WTC11 (cell line): ENCODE results near the gene PRKACB. TPM values are rescaled to one million over a fixed set of nuclear protein-coding genes. Genes with fewer than 3 reads are reported as not detected.

Source experiments
- ATAC-seq: fragments of 200-7000 bp; cut with Tn5 transposase; 2 replicates; pipeline ENCODE4 v1.10.0; 2021; ENCODE audit warnings: mild to moderate bottlenecking, moderate library complexity
- CTCF ChIA-PET: fragments of 300-600 bp; sonication (Branson Sonifier 250); formaldehyde crosslinking; loops from one replicate; lab custom pipeline; 2021; ENCODE audit warnings: antibody characterized with exemption; lab: Charles Lee
- POLR2A ChIA-PET: fragments of 350-600 bp; sonication (Branson Sonifier 250); formaldehyde crosslinking; loops from one replicate; lab custom pipeline; 2021; ENCODE audit warnings: antibody characterized with exemption; lab: Charles Lee
- DNase-seq: peaks from one replicate; pipeline ENCODE4 v3.0.0; 2021; ENCODE audit warnings: low spot score
- H3K27ac Mint-ChIP-seq: 2 replicates; pipeline ENCODE4 v1.8.0; 2021; ENCODE audit warnings: mixed read lengths
- H3K27me3 Mint-ChIP-seq: 2 replicates; pipeline ENCODE4 v1.8.0; 2021; ENCODE audit warnings: low read depth, mild to moderate bottlenecking, moderate library complexity, mixed read lengths
- H3K36me3 Mint-ChIP-seq: 2 replicates; pipeline ENCODE4 v1.8.0; 2021; ENCODE audit warnings: mixed read lengths
- H3K4me1 Mint-ChIP-seq: 2 replicates; pipeline ENCODE4 v1.8.0; 2022; ENCODE audit warnings: mixed read lengths
- H3K4me3 Mint-ChIP-seq: 2 replicates; pipeline ENCODE4 v1.8.0; 2021; ENCODE audit warnings: mild to moderate bottlenecking, moderate library complexity, mixed read lengths
- H3K9me3 Mint-ChIP-seq: 2 replicates; pipeline ENCODE4 v1.8.0; 2021; ENCODE audit warnings: mixed read lengths
- AFF4 ChIP-seq: sonication (generic); formaldehyde crosslinking; IDR thresholded peaks from 2 replicates; pipeline ENCODE4 v1.8.1; 2023; ENCODE audit warnings: mild to moderate bottlenecking, missing genetic modification reagents, borderline replicate concordance
- AR ChIP-seq: fragments of 250-450 bp; sonication (Bioruptor Pico); IDR thresholded peaks from 2 replicates; pipeline ENCODE4 v1.9.0; 2021; ENCODE audit warnings: mild to moderate bottlenecking
- CDX4 ChIP-seq: fragments of 250-450 bp; sonication (Bioruptor Pico); IDR thresholded peaks from 2 replicates; pipeline ENCODE4 v1.9.0; 2021; ENCODE audit warnings: moderate library complexity, mild to moderate bottlenecking, inconsistent platforms, borderline replicate concordance
- ETV6 ChIP-seq: sonication (generic); formaldehyde crosslinking; IDR thresholded peaks from 2 replicates; pipeline ENCODE4 v1.8.1; 2022; ENCODE audit warnings: mild to moderate bottlenecking, missing genetic modification reagents
- GTF2I ChIP-seq: fragments of 250-450 bp; sonication (Bioruptor Pico); conservative IDR thresholded peaks from 2 replicates; pipeline ENCODE4 v1.4.0; 2021; ENCODE audit warnings: mild to moderate bottlenecking
- HMGA2 ChIP-seq: fragments of 250-450 bp; sonication (Bioruptor Pico); IDR thresholded peaks from 2 replicates; pipeline ENCODE4 v1.4.0; 2021; ENCODE audit warnings: mild to moderate bottlenecking, moderate library complexity
- NFYB ChIP-seq: sonication (generic); formaldehyde crosslinking; conservative IDR thresholded peaks from 2 replicates; pipeline ENCODE4 v1.8.0; 2022; ENCODE audit warnings: low read depth, missing genetic modification reagents
- OVOL2 ChIP-seq: fragments of 250-450 bp; sonication (Bioruptor Pico); IDR thresholded peaks from 2 replicates; pipeline ENCODE4 v1.9.0; 2021; ENCODE audit warnings: mild to moderate bottlenecking, borderline replicate concordance
- RELA ChIP-seq: sonication (generic); formaldehyde crosslinking; IDR thresholded peaks from 2 replicates; pipeline ENCODE4 v1.8.1; 2022; ENCODE audit warnings: missing genetic modification reagents, mild to moderate bottlenecking, borderline replicate concordance
- SOX15 ChIP-seq: fragments of 250-450 bp; sonication (Bioruptor Pico); IDR thresholded peaks from 2 replicates; pipeline ENCODE4 v1.9.0; 2021; ENCODE audit warnings: mild to moderate bottlenecking
- TEAD1 ChIP-seq: sonication (generic); formaldehyde crosslinking; IDR thresholded peaks from 2 replicates; pipeline ENCODE4 v1.8.0; 2022; ENCODE audit warnings: mild to moderate bottlenecking, missing genetic modification reagents
- ZNF121 ChIP-seq: sonication (generic); formaldehyde crosslinking; IDR thresholded peaks from 2 replicates; pipeline ENCODE4 v1.8.0; 2023; ENCODE audit warnings: missing genetic modification reagents
- ZNF138 ChIP-seq: sonication (generic); formaldehyde crosslinking; conservative IDR thresholded peaks from 2 replicates; pipeline ENCODE4 v1.8.1; 2022; ENCODE audit warnings: mild to moderate bottlenecking, moderate library complexity, missing genetic modification reagents
- ZNF219 ChIP-seq: sonication (generic); formaldehyde crosslinking; IDR thresholded peaks from 2 replicates; pipeline ENCODE4 v1.8.0; 2023; ENCODE audit warnings: missing genetic modification reagents, mild to moderate bottlenecking, borderline replicate concordance
- ZNF232 ChIP-seq: sonication (generic); formaldehyde crosslinking; IDR thresholded peaks from 2 replicates; pipeline ENCODE4 v1.8.0; 2022; ENCODE audit warnings: mild to moderate bottlenecking, missing genetic modification reagents
- ZNF263 ChIP-seq: sonication (generic); formaldehyde crosslinking; IDR thresholded peaks from 2 replicates; pipeline ENCODE4 v1.8.1; 2022; ENCODE audit warnings: low read depth, mild to moderate bottlenecking, moderate library complexity, missing genetic modification reagents
- total RNA-seq: library from RNA; stranded (reverse); gene quantifications from 3 replicates; pipeline ENCODE4 v1.2.3, GENCODE V29; 2021
- TF ChIP-seq, protein P1 (sequence below): fragments of 250-450 bp; sonication (Bioruptor Pico); IDR thresholded peaks from 2 replicates; pipeline ENCODE4 v2.1.2; 2022; ENCODE audit warnings: mild to moderate bottlenecking, moderate library complexity
- TF ChIP-seq, protein P2 (sequence below): sonication (generic); formaldehyde crosslinking; IDR thresholded peaks from 2 replicates; pipeline ENCODE4 v1.8.0; 2022; ENCODE audit warnings: mild to moderate bottlenecking, missing genetic modification reagents
- TF ChIP-seq, protein P3 (sequence below): fragments of 200-600 bp; IDR thresholded peaks from 2 replicates; pipeline ENCODE4 v1.8.0; 2022; ENCODE audit warnings: antibody characterized with exemption

Gene PRKACB
- total RNA-seq, 1 experiment from 2014 or later = 18.4 TPM

- TF ChIP-seq AR (CRISPR knock-in tag) = no peak
- no peak for TF ChIP-seq CDX4 (CRISPR knock-in tag)
Observed at GRCh38 chr1:84272401-84272800, 128.3 kb downstream of the PRKACB start (continued).

- ATAC-seq = no peak
- Mint-ChIP-seq H3K4me3 (no peak overlapping the region), H3K9me3 (peaks cover 11% of the 10 kb centered on the region), H3K27me3 (no peaks in the 10 kb centered on the region; the same call in 1 of the 2 replicates), H3K4me1 (peaks cover 7% of the 10 kb centered on the region), H3K27ac (no peak overlapping the region), H3K36me3 (no peaks in the 10 kb centered on the region)
- ChIA-PET POLR2A (no interaction called here), CTCF (no interaction called here)
- TF ChIP-seq, protein P1, sequence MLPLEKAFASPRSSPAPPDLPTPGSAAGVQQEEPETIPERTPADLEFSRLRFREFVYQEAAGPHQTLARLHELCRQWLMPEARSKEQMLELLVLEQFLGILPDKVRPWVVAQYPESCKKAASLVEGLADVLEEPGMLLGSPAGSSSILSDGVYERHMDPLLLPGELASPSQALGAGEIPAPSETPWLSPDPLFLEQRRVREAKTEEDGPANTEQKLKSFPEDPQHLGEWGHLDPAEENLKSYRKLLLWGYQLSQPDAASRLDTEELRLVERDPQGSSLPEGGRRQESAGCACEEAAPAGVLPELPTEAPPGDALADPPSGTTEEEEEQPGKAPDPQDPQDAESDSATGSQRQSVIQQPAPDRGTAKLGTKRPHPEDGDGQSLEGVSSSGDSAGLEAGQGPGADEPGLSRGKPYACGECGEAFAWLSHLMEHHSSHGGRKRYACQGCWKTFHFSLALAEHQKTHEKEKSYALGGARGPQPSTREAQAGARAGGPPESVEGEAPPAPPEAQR (CRISPR knock-in tag) = no peak
- TF ChIP-seq OVOL2 (CRISPR knock-in tag) = no peak
- no peak for DNase-seq
Observed at GRCh38 chr1:84277343-84278059, 133.4 kb downstream of the PRKACB start.

DNA sequence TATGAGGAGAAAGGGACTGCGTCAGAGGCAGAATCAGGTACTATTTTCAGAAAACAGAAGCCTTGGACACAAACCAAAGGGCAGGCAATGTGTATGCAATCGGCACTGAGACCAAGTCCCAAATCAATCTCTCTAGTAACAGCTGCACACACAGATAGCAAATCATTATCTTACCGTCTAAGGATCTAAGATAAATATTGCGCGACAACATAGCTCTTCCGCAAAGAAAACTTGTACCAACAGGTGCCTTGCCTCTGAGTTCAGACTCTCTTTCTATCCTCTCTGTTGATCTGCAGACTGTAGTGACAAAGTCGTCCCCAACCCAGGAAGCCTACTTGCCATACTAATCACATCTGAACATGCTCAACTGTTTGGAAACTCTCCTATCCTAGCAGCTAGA, 134.8 kb downstream of the PRKACB start:
- ChIA-PET CTCF (no interaction called here), POLR2A (no interaction called here)
- Mint-ChIP-seq H3K36me3 (no peaks in the 10 kb centered on the region), H3K27ac (no peak overlapping the region), H3K9me3 (peaks cover 5% of the 10 kb centered on the region), H3K27me3 (no peaks in the 10 kb centered on the region; the same call in 1 of the 2 replicates), H3K4me3 (no peak overlapping the region), H3K4me1 (no peaks in the 10 kb centered on the region)
- no peak for DNase-seq
- no peak for ATAC-seq
- TF ChIP-seq SOX15 (CRISPR knock-in tag) (no peak), RELA (CRISPR knock-in tag) (no peak), ZNF138 (CRISPR knock-in tag) (no peak), ZNF219 (CRISPR knock-in tag) (no peak), AFF4 (CRISPR knock-in tag) (no peak), ZNF232 (no peak), TEAD1 (CRISPR knock-in tag) (no peak), GTF2I (CRISPR knock-in tag) (no peak), ZNF121 (no peak), HMGA2 (CRISPR knock-in tag) (no peak), NFYB (CRISPR knock-in tag) (no peak), ETV6 (CRISPR knock-in tag) (no peak), ZNF263 (CRISPR knock-in tag) (no peak), CDX4 (CRISPR knock-in tag) (no peak)
- TF ChIP-seq, protein P2, sequence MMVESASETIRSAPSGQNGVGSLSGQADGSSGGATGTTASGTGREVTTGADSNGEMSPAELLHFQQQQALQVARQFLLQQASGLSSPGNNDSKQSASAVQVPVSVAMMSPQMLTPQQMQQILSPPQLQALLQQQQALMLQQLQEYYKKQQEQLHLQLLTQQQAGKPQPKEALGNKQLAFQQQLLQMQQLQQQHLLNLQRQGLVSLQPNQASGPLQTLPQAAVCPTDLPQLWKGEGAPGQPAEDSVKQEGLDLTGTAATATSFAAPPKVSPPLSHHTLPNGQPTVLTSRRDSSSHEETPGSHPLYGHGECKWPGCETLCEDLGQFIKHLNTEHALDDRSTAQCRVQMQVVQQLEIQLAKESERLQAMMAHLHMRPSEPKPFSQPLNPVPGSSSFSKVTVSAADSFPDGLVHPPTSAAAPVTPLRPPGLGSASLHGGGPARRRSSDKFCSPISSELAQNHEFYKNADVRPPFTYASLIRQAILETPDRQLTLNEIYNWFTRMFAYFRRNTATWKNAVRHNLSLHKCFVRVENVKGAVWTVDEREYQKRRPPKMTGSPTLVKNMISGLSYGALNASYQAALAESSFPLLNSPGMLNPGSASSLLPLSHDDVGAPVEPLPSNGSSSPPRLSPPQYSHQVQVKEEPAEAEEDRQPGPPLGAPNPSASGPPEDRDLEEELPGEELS = no peak
- TF ChIP-seq, protein P3, sequence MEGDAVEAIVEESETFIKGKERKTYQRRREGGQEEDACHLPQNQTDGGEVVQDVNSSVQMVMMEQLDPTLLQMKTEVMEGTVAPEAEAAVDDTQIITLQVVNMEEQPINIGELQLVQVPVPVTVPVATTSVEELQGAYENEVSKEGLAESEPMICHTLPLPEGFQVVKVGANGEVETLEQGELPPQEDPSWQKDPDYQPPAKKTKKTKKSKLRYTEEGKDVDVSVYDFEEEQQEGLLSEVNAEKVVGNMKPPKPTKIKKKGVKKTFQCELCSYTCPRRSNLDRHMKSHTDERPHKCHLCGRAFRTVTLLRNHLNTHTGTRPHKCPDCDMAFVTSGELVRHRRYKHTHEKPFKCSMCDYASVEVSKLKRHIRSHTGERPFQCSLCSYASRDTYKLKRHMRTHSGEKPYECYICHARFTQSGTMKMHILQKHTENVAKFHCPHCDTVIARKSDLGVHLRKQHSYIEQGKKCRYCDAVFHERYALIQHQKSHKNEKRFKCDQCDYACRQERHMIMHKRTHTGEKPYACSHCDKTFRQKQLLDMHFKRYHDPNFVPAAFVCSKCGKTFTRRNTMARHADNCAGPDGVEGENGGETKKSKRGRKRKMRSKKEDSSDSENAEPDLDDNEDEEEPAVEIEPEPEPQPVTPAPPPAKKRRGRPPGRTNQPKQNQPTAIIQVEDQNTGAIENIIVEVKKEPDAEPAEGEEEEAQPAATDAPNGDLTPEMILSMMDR = no peak
